ENCODE measurements around the gene RETREG3.

DNA sequence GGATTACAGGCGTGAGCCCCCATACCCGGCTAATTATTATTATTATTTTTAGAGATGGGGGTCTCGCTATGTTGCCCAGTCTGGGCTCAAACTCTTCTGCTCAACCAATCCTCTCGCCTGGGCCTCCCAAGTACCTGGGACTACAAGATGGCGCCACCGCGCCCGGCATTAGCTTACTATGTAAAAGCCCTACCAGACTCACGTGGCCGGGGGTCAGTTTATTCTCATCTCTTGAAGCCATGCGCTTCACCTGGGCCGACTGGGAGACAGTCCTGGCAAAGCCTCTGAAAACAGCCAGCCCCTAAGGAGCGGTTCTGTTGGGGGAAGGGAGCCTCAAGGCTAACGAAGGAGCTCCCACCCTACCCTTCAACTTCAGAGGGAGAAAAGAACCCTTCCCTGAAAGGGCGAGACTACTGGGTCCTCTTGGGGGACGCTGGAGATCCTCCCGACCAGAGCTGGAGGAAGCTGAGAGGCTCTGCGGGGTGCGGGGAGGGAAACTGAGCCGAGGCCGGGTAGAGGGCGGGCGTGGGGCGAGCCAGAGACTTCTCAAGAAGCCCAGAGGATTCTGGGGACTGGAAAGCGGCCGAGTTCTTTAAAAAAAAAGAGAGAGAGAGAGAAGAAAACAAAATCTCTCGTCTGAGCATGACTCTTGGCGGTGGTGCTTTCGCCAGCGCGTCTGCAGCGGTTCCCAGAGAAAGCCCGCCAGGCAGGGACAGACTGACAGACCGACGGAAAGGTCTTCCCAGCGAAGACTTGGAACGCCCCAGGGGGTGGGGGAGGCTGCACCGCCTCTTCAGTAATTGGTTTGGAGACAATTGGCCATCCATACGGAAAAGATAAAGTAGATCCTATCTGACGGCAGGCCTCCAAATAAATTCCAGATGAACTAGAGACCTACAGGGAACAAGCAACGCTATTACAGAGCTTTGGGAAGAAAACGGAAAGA is 44.3 kb upstream of the RETREG3 start:
- TF ChIP-seq POLR2AphosphoS5 (IDR thresholded peaks at IDR 0.05; ENCODE audit: low read depth, low read length) (no peak), POLR2A (IDR thresholded peaks at IDR 0.05; ENCODE audit: low read depth, low read length) (no peak)
